H9 (cell line): ENCODE results near the gene RHBDL1. TPM values are rescaled to one million over a fixed set of nuclear protein-coding genes. Genes with fewer than 3 reads are reported as not detected.

Experiments used
- DNase-seq: peaks from one replicate; pipeline ENCODE4 v3.0.0-alpha.2; 2017
- H2AFZ ChIP-seq: one replicate; pipeline ENCODE4 v1.6.1; 2013; ENCODE audit warnings: mild to moderate bottlenecking, low read length, control low read depth, moderate library complexity
- H2AK5ac ChIP-seq: 2 replicates; pipeline ENCODE4 v1.6.1; 2013; ENCODE audit warnings: low read length, control low read depth, mixed read lengths; ENCODE audit not compliant: insufficient read length
- H2BK120ac ChIP-seq: one replicate; pipeline ENCODE4 v1.6.1; 2013; ENCODE audit warnings: low read depth, mild to moderate bottlenecking, low read length, control low read depth, inconsistent platforms; ENCODE audit not compliant: poor library complexity, severe bottlenecking
- H2BK12ac ChIP-seq: 2 replicates; pipeline ENCODE4 v1.6.1; 2013; ENCODE audit warnings: low read length, control low read depth, mixed read lengths, low read depth; ENCODE audit not compliant: insufficient read length
- H2BK15ac ChIP-seq: 2 replicates; pipeline ENCODE4 v1.6.1; 2013; ENCODE audit warnings: low read depth, low read length, control low read depth
- H2BK20ac ChIP-seq: one replicate; pipeline ENCODE4 v1.6.1; 2013; ENCODE audit warnings: low read depth, mild to moderate bottlenecking, low read length, control low read depth, inconsistent platforms; ENCODE audit not compliant: poor library complexity, severe bottlenecking
- H2BK5ac ChIP-seq: 2 replicates; pipeline ENCODE4 v1.6.1; 2013; ENCODE audit warnings: low read length, control low read depth, mixed read lengths; ENCODE audit not compliant: insufficient read length
- H3K14ac ChIP-seq: 2 replicates; pipeline ENCODE4 v1.6.1; 2013; ENCODE audit warnings: low read length, control low read depth; ENCODE audit not compliant: insufficient read depth
- H3K18ac ChIP-seq: 2 replicates; pipeline ENCODE4 v1.6.1; 2013; ENCODE audit warnings: low read depth, mild to moderate bottlenecking, mixed read lengths, low read length, control low read depth; ENCODE audit not compliant: insufficient read length
- H3K23ac ChIP-seq: 2 replicates; pipeline ENCODE4 v1.6.1; 2013; ENCODE audit warnings: low read length, control low read depth, mixed read lengths, low read depth; ENCODE audit not compliant: insufficient read length
- H3K23me2 ChIP-seq: 2 replicates; pipeline ENCODE4 v1.6.1; 2013; ENCODE audit warnings: low read depth, mild to moderate bottlenecking, mixed read lengths, low read length, control low read depth; ENCODE audit not compliant: insufficient read length, poor library complexity, severe bottlenecking
- H3K27ac ChIP-seq: 2 replicates; pipeline ENCODE4 v1.5.1; 2013; ENCODE audit warnings: low read length, control low read depth, mixed read lengths, low read depth; ENCODE audit not compliant: insufficient read length
- H3K27me3 ChIP-seq: 2 replicates; pipeline ENCODE4 v1.6.1; 2013; ENCODE audit warnings: low read length, control low read depth, inconsistent platforms; ENCODE audit not compliant: insufficient read depth
- H3K4ac ChIP-seq: 2 replicates; pipeline ENCODE4 v1.6.1; 2013; ENCODE audit warnings: low read depth, mild to moderate bottlenecking, control low read depth, inconsistent platforms, low read length, moderate library complexity
- H3K4me1 ChIP-seq: 2 replicates; pipeline ENCODE4 v1.6.1; 2013; ENCODE audit warnings: low read length, control low read depth, inconsistent platforms; ENCODE audit not compliant: insufficient read depth
- H3K4me2 ChIP-seq: 2 replicates; pipeline ENCODE4 v1.6.1; 2013; ENCODE audit warnings: low read length, control low read depth, mixed read lengths; ENCODE audit not compliant: insufficient read length, insufficient read depth
- H3K56ac ChIP-seq: 2 replicates; pipeline ENCODE4 v1.6.1; 2013; ENCODE audit warnings: low read depth, mild to moderate bottlenecking, mixed read lengths, low read length, control low read depth; ENCODE audit not compliant: insufficient read length
- H3K79me1 ChIP-seq: 2 replicates; pipeline ENCODE4 v1.6.1; 2013; ENCODE audit warnings: low read depth, mild to moderate bottlenecking, moderate library complexity, low read length, control low read depth, inconsistent platforms; ENCODE audit not compliant: insufficient read depth, poor library complexity, severe bottlenecking
- H3K79me2 ChIP-seq: 2 replicates; pipeline ENCODE4 v1.6.1; 2013; ENCODE audit warnings: low read length, control low read depth, inconsistent platforms; ENCODE audit not compliant: insufficient read depth
- H3K9ac ChIP-seq: 2 replicates; pipeline ENCODE4 v1.6.1; 2013; ENCODE audit warnings: low read length, control low read depth, mixed read lengths; ENCODE audit not compliant: insufficient read length; ENCODE audit errors: extremely low read depth
- H3K9me3 ChIP-seq: one replicate; pipeline ENCODE4 v1.6.1; 2013; ENCODE audit warnings: low read depth, low read length, inconsistent platforms; ENCODE audit not compliant: control insufficient read depth
- H3T11ph ChIP-seq: one replicate; pipeline ENCODE4 v1.6.1; 2013; ENCODE audit warnings: mild to moderate bottlenecking, low read length, control low read depth, inconsistent platforms
- H4K20me1 ChIP-seq: one replicate; pipeline ENCODE4 v1.6.1; 2013; ENCODE audit not compliant: control insufficient read depth, insufficient read length, insufficient read depth
- H4K5ac ChIP-seq: 2 replicates; pipeline ENCODE4 v1.6.1; 2013; ENCODE audit warnings: low read depth, mild to moderate bottlenecking, mixed read lengths, low read length, control low read depth; ENCODE audit not compliant: insufficient read length
- H4K8ac ChIP-seq: replicated peaks from 2 replicates; pipeline ENCODE4 v1.6.1; 2013; ENCODE audit warnings: low read length, control low read depth, mixed read lengths, low read depth; ENCODE audit not compliant: insufficient read length
- H4K91ac ChIP-seq: 2 replicates; pipeline ENCODE4 v1.6.1; 2013; ENCODE audit warnings: low read depth, mild to moderate bottlenecking, moderate library complexity, mixed read lengths, low read length, control low read depth; ENCODE audit not compliant: insufficient read length
- H3K27ac Mint-ChIP-seq, 3 experiments: 2 replicates in 2 of 3; 3 replicates in 1 of 3; pipeline ENCODE4 v1.8.0; 2020 to 2021; ENCODE audit warnings: mixed read lengths in 3 of 3, mild to moderate bottlenecking in 1 of 3, moderate library complexity in 1 of 3
- H3K27me3 Mint-ChIP-seq: 2 replicates; pipeline ENCODE4 v1.8.0; 2021; ENCODE audit warnings: low read depth, mild to moderate bottlenecking, moderate library complexity, mixed read lengths
- H3K36me3 Mint-ChIP-seq, 3 experiments: 2 replicates in 2 of 3; 3 replicates in 1 of 3; pipeline ENCODE4 v1.8.0; 2020 to 2021; ENCODE audit warnings: low read depth in 3 of 3, mixed read lengths in 3 of 3; ENCODE audit not compliant: insufficient read depth in 1 of 3
- H3K4me1 Mint-ChIP-seq, 2 experiments: 2 replicates each; pipeline ENCODE4 v1.8.0; 2020; ENCODE audit warnings: mixed read lengths in 2 of 2
- H3K4me3 Mint-ChIP-seq, 2 experiments: 2 replicates in 1 of 2; 3 replicates in 1 of 2; pipeline ENCODE4 v1.8.0; 2020 to 2021; ENCODE audit warnings: mild to moderate bottlenecking in 2 of 2, mixed read lengths in 2 of 2, moderate library complexity in 1 of 2
- H3K9me3 Mint-ChIP-seq, 2 experiments: 2 replicates in 1 of 2; 3 replicates in 1 of 2; pipeline ENCODE4 v1.8.0; 2020; ENCODE audit warnings: mild to moderate bottlenecking in 2 of 2, mixed read lengths in 2 of 2, moderate library complexity in 1 of 2
- CTCF ChIP-seq: fragments of 200-600 bp; sonication (generic); conservative IDR thresholded peaks from 3 replicates; pipeline ENCODE4 v1.8.0; 2021; ENCODE audit warnings: antibody characterized with exemption, mild to moderate bottlenecking
- whole genome bisulfite sequencing: extraction: QIAGEN DNeasy Blood & Tissue Kit; methylation state at CpG from one replicate; pipeline ENCODE4 v1.1.7; 2013; ENCODE audit warnings: missing lambda C conversion rate, low lambda C conversion rate, mixed read lengths; ENCODE audit not compliant: insufficient read length; ENCODE audit errors: extremely low coverage; 5-methylcytosine and 5-hydroxymethylcytosine counted together
- total RNA-seq: library from RNA; stranded (reverse); gene quantifications from 2 replicates; pipeline ENCODE4 v1.2.1, GENCODE V29; 2021

Gene RHBDL1
- total RNA-seq, 1 experiment from 2014 or later, result 7.6 TPM

GRCh38 chr16:710500-711075, 35.1 kb downstream of the RHBDL1 start:
- no peak overlapping the region for H4K5ac ChIP-seq
- H2AK5ac ChIP-seq, result no peak overlapping the region
- no peak overlapping the region for H2BK120ac ChIP-seq
- H3K79me2 ChIP-seq, result no peaks in the 10 kb centered on the region
- no peak overlapping the region for H2BK12ac ChIP-seq
- no peak overlapping the region for H3K14ac ChIP-seq
- no peak overlapping the region for H2BK15ac ChIP-seq
- no CpG with 5 or more reads among the region's 21 CpGs for WGBS
- H2BK5ac ChIP-seq, result no peak overlapping the region
- Mint-ChIP-seq H3K36me3 (no peaks in the 10 kb centered on the region), H3K4me3 (no peak overlapping the region), H3K27me3 (peaks cover 77% of the 10 kb centered on the region), H3K27ac (no peak overlapping the region), H3K4me1 (peaks cover 3 to 10% of the 10 kb centered on the region in 2 experiments; a peak in 3 of 4 replicates), H3K9me3 (peaks cover 0 to 2% of the 10 kb centered on the region in 2 experiments; a peak in 2 of 5 replicates)
- no peak overlapping the region for H3K23ac ChIP-seq
- H3K56ac ChIP-seq, result no peak overlapping the region
- H3K18ac ChIP-seq, result no peak overlapping the region
- no peak overlapping the region for H3T11ph ChIP-seq
- no peak overlapping the region for H3K4me2 ChIP-seq
- no peak overlapping the region for H3K27ac ChIP-seq
- H4K8ac ChIP-seq, result no peak overlapping the region
- no peak overlapping the region for H3K9ac ChIP-seq
- H2AFZ ChIP-seq, result no peak overlapping the region
- no peaks in the 10 kb centered on the region for H3K79me1 ChIP-seq
- no peak overlapping the region for H4K91ac ChIP-seq
- H4K20me1 ChIP-seq, result no peaks in the 10 kb centered on the region
- no peaks in the 10 kb centered on the region for H3K9me3 ChIP-seq
- H3K23me2 ChIP-seq, result peaks cover 8% of the 10 kb centered on the region
- TF ChIP-seq CTCF, result no peak
- no peaks in the 10 kb centered on the region for H3K4me1 ChIP-seq
- no peak overlapping the region for H3K4ac ChIP-seq
- peaks cover 21% of the 10 kb centered on the region; the same call in 1 of the 2 replicates for H3K27me3 ChIP-seq
- no peak for DNase-seq
- H2BK20ac ChIP-seq, result no peak overlapping the region
